Esophagus squamous epithelium (tissue), 5 donors: Measurements from ENCODE around the gene SORCS1. TPM values are rescaled to one million over a fixed set of nuclear protein-coding genes. Genes with fewer than 3 reads are reported as not detected.

Experiments used
- DNase-seq: peaks from one replicate; lab custom pipeline; 2025; lab: John Stamatoyannopoulos, UW
- H3K27ac ChIP-seq, 4 donors: fragments of 200-600 bp; sonication (generic); one replicate each; pipeline ENCODE4 v1.5.1; 2016 to 2019; ENCODE audit warnings: mild to moderate bottlenecking in 1 of 4
- H3K27me3 ChIP-seq, 4 donors: fragments of 200-600 bp; sonication (generic); 1 replicate in 3 of 4; 2 replicates in 1 of 4; pipeline versions ENCODE4 v1.5.1 to v1.6.0; 2017 to 2021; ENCODE audit warnings: antibody characterized with exemption in 1 of 4
- H3K36me3 ChIP-seq, 3 donors: fragments of 200-600 bp; sonication (generic); one replicate each; pipeline ENCODE4 v1.5.1; 2016 to 2019
- H3K4me1 ChIP-seq, 3 donors: fragments of 200-600 bp; sonication (generic); one replicate each; pipeline ENCODE4 v1.5.1; 2017 to 2019
- H3K4me3 ChIP-seq, 4 donors: fragments of 200-600 bp; sonication (generic); 1 replicate in 3 of 4; 2 replicates in 1 of 4; pipeline ENCODE4 v1.5.1; 2016 to 2019; ENCODE audit warnings: mild to moderate bottlenecking in 2 of 4, moderate library complexity in 1 of 4
- H3K9me3 ChIP-seq, 3 donors: fragments of 200-600 bp; sonication (generic); one replicate each; pipeline ENCODE4 v1.5.1; 2016 to 2019
- POLR2A ChIP-seq, 4 donors: fragments of 450-650 bp; IDR thresholded peaks; one replicate each; pipeline ENCODE4 v1.6.1; 2017; ENCODE audit warnings: antibody characterized with exemption in 4 of 4, mild to moderate bottlenecking in 4 of 4, moderate library complexity in 3 of 4
- WGBS, 2 donors: methylation state at CpG; one replicate each; pipeline ENCODE4 v1.1.5; 2018; 5-methylcytosine and 5-hydroxymethylcytosine counted together
- intact Hi-C: fragments of 100-400 bp; cut with DNase I; formaldehyde crosslinking; loops from one replicate; pipeline ENCODE4 v1.15.0; 2022
- total RNA-seq, 4 donors: library from RNA; depleted of rRNA; stranded (reverse); fragments of >200 nt; gene quantifications; one replicate each; pipeline ENCODE4 v1.1.0, GENCODE V29; 2016
- TF ChIP-seq, protein P1 (sequence below), 6 experiments: fragments of 450-650 bp in 4 of 6; fragments of 200-600 bp in 2 of 6; sonication (generic) in 2 of 6; IDR thresholded peaks; one replicate each; pipeline ENCODE4 v1.5.1; 2016 to 2019; ENCODE audit warnings: antibody characterized with exemption in 6 of 6, mild to moderate bottlenecking in 4 of 6, moderate library complexity in 4 of 6
- donor health status: DM: yes; HTN: yes; CAD: no.

Gene SORCS1
- total RNA-seq, 4 donors from 2014 or later, result 0.88 to 4.8 (median 1.4) TPM; not detected in 1

- H3K4me1 ChIP-seq, result peaks cover 0 to 9% (median 0%) of the 10 kb centered on the region in 3 donors
- H3K27me3 ChIP-seq, result peaks cover 0 to 38% (median 0%) of the 10 kb centered on the region in 4 donors
- H3K27ac ChIP-seq, result no peak overlapping the region
- H3K4me3 ChIP-seq, result no peak overlapping the region
- TF ChIP-seq, protein P1, sequence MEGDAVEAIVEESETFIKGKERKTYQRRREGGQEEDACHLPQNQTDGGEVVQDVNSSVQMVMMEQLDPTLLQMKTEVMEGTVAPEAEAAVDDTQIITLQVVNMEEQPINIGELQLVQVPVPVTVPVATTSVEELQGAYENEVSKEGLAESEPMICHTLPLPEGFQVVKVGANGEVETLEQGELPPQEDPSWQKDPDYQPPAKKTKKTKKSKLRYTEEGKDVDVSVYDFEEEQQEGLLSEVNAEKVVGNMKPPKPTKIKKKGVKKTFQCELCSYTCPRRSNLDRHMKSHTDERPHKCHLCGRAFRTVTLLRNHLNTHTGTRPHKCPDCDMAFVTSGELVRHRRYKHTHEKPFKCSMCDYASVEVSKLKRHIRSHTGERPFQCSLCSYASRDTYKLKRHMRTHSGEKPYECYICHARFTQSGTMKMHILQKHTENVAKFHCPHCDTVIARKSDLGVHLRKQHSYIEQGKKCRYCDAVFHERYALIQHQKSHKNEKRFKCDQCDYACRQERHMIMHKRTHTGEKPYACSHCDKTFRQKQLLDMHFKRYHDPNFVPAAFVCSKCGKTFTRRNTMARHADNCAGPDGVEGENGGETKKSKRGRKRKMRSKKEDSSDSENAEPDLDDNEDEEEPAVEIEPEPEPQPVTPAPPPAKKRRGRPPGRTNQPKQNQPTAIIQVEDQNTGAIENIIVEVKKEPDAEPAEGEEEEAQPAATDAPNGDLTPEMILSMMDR (IDR thresholded peaks at IDR 0.05), result no peak
- no peak for TF ChIP-seq POLR2A (IDR thresholded peaks at IDR 0.05)
- intact Hi-C loops, result no loop called here
- H3K9me3 ChIP-seq, result no peaks in the 10 kb centered on the region
- WGBS, 2 donors, result 72 to 81% methylated on average over 4 of the region's 4 CpGs
- no peak for DNase-seq
- H3K36me3 ChIP-seq, result no peaks in the 10 kb centered on the region
Observed at GRCh38 chr10:107159871-107160270, 4.6 kb downstream of the SORCS1 start.

- H3K27ac ChIP-seq, result no peak overlapping the region
- intact Hi-C loops, result no loop called here
- no peaks in the 10 kb centered on the region for H3K36me3 ChIP-seq
- H3K27me3 ChIP-seq, result peaks cover 0 to 11% (median 0%) of the 10 kb centered on the region in 4 donors
- H3K9me3 ChIP-seq, result no peaks in the 10 kb centered on the region
- no peak for DNase-seq
- no peak overlapping the region for H3K4me3 ChIP-seq
- WGBS, 2 donors, result 62 to 70% methylated on average over 1 of the region's 1 CpG
- H3K4me1 ChIP-seq, result no peaks in the 10 kb centered on the region
- TF ChIP-seq POLR2A (IDR thresholded peaks at IDR 0.05), result no peak
- TF ChIP-seq, protein P1 (IDR thresholded peaks at IDR 0.05), result no peak
Observed at GRCh38 chr10:107157071-107157470, 7.4 kb downstream of the SORCS1 start.

- intact Hi-C loops, result no loop called here
- Histone ChIP-seq H3K4me3 (no peak overlapping the region), H3K27ac (no peak overlapping the region), H3K9me3 (peaks cover 0 to 12% (median 2%) of the 10 kb centered on the region in 3 donors), H3K36me3 (no peaks in the 10 kb centered on the region), H3K4me1 (no peaks in the 10 kb centered on the region), H3K27me3 (no peaks in the 10 kb centered on the region)
- 83% methylated on average over 1 of the region's 1 CpG; no CpG with 5 or more reads in 1 of the 2 donors for WGBS, 2 donors
- DNase-seq, result no peak
- TF ChIP-seq, protein P1 (IDR thresholded peaks at IDR 0.05), result no peak
- TF ChIP-seq POLR2A (IDR thresholded peaks at IDR 0.05), result no peak
Observed at GRCh38 chr10:107152087-107152486, 12.4 kb downstream of the SORCS1 start.

GRCh38 chr10:107148906-107149305, 15.6 kb downstream of the SORCS1 start:
- WGBS, 2 donors, result 78 to 79% methylated on average over 6 of the region's 6 CpGs
- intact Hi-C loops, result no loop called here
- H3K9me3 ChIP-seq, result peaks cover 0 to 12% (median 2%) of the 10 kb centered on the region in 3 donors
- H3K27me3 ChIP-seq, result no peaks in the 10 kb centered on the region
- TF ChIP-seq, protein P1 (IDR thresholded peaks at IDR 0.05), result no peak
- no peak for TF ChIP-seq POLR2A (IDR thresholded peaks at IDR 0.05)
- H3K36me3 ChIP-seq, result no peaks in the 10 kb centered on the region
- no peak overlapping the region for H3K4me3 ChIP-seq
- H3K4me1 ChIP-seq, result no peaks in the 10 kb centered on the region
- no peak overlapping the region for H3K27ac ChIP-seq
- no peak for DNase-seq

- no peak for DNase-seq
- TF ChIP-seq, protein P1 (IDR thresholded peaks at IDR 0.05), result no peak
- no peak for TF ChIP-seq POLR2A (IDR thresholded peaks at IDR 0.05)
- intact Hi-C loops, result no loop called here
- WGBS, 2 donors, result 39 to 41% methylated on average over 4 of the region's 4 CpGs
- Histone ChIP-seq H3K27ac (no peak overlapping the region), H3K27me3 (no peaks in the 10 kb centered on the region), H3K4me1 (no peaks in the 10 kb centered on the region), H3K36me3 (no peaks in the 10 kb centered on the region), H3K9me3 (peaks cover 0 to 4% (median 0%) of the 10 kb centered on the region in 3 donors), H3K4me3 (no peak overlapping the region)
Observed at GRCh38 chr10:107144490-107144889, 20.0 kb downstream of the SORCS1 start.
